ENCODE measurements around the gene S100A7A.

- TF ChIP-seq, protein P1, sequence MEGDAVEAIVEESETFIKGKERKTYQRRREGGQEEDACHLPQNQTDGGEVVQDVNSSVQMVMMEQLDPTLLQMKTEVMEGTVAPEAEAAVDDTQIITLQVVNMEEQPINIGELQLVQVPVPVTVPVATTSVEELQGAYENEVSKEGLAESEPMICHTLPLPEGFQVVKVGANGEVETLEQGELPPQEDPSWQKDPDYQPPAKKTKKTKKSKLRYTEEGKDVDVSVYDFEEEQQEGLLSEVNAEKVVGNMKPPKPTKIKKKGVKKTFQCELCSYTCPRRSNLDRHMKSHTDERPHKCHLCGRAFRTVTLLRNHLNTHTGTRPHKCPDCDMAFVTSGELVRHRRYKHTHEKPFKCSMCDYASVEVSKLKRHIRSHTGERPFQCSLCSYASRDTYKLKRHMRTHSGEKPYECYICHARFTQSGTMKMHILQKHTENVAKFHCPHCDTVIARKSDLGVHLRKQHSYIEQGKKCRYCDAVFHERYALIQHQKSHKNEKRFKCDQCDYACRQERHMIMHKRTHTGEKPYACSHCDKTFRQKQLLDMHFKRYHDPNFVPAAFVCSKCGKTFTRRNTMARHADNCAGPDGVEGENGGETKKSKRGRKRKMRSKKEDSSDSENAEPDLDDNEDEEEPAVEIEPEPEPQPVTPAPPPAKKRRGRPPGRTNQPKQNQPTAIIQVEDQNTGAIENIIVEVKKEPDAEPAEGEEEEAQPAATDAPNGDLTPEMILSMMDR (IDR thresholded peaks at IDR 0.05): no peak
- no peak for TF ChIP-seq RAD21 (IDR thresholded peaks at IDR 0.05; ENCODE audit: low read length)
These were observed 14.1 kb upstream of the S100A7A start for GRCh38 chr1:153402226-153402625.
